Midbrain (tissue), 1 donor: ENCODE measurements around the gene LYSMD4.

Source experiments
- DNase-seq: peaks from one replicate; lab custom pipeline; 2025; lab: John Stamatoyannopoulos, UW

LYSMD4 gene

GRCh38 chr15:99731336-99732123 is 1.7 kb downstream of the LYSMD4 start:
- DNase-seq = no peak

DNA sequence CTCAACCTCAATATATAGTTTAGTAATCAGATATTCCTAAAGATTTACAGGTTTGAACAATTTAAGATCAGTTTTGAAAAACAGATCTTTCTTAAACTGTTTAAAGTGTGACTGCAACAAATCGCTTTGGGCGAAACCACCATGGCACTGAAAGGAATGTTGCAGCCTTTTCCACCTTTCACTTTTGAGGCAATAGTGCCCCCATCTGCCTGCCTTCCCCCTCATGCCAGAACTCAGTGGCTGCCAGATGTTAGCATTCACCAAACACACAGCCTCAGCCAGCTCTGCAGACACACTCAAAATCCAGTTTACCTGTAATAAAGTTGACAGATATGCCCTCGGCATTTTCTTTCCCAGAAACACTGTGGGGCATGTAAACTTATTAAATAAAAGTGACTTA is 3.3 kb downstream of the LYSMD4 start:
- peak; percentile 59 for DNase-seq

DNA sequence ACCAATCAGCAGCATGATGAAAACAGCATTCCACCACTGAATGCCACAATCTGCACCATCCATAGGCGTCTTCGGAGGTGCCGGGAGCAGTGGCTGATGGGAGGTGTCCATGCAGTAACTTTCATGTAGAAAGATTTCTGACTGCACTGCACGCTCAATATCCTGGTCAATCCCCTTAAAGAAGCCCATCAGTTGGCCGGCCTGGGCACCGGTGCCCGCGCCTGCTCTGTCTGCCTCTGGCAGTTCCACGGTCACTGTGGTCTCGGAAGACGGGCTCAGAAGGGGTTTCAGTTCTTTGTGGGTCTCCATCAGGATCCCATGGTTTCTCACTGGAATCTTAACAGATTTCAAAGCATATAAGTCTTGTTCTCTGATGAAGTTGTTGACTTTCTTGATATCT is 3.9 kb downstream of the LYSMD4 start:
- DNase-seq = no peak

DNA sequence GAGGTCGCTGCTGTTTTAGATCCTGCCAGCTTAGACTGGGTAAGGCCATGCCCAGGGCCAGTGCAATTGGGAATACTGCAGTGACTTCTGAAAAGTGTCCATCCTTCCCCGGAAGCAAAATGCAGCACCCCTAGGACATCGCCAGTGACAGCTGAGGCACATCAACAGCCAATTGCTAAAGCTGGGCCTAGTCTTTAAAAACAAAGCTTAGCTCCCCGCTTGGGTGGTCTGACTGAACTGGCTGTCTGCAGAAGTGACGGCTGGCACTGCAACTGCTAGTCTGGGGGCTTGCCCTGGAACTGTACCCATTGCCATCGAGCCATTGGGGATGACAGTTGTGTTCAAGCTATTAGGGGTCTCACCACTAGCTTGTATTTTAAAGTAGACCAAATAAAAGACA is 4.3 kb downstream of the LYSMD4 start:
- DNase-seq = no peak

GRCh38 chr15:99727733-99728132 is 5.5 kb downstream of the LYSMD4 start:
- no peak for DNase-seq

DNA sequence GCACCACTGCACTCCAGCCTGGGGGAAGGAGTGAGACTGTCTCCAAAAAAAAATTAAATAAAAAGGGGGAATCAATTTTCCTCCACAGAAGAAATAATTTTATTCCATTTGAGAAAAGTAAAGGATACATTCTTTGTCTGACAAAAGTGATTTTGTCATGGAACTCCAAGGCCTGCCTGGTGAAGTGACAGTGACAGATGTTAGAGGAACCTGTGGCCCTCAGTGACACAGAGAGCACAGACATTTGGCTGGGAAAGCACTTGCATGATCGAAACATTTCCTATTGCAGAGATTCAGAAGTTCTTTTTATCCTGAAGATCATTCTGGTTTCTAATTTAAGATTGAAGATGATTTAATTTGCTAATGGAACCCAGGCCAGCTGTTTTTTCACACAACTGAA is 5.9 kb downstream of the LYSMD4 start:
- DNase-seq = no peak

DNA sequence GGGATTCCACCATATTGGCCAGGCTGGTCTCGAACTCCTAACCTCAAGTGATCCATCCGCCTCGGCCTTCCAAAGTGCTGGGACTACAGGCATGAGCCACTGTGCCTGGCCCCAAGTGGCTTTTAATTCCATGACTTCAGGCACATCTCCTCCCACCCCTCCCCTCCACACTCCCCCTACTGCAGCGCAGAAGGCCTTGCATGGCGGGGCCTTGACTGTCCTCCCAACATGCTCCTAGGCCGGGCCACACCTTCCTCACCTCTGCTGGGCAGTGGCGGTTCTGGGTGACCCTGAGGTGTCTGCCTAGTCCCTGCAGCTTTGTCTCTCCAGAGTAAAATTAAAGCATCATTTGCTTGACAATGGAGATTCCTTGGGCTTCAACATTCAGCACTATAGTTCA is 6.9 kb downstream of the LYSMD4 start:
- no peak for DNase-seq

DNA sequence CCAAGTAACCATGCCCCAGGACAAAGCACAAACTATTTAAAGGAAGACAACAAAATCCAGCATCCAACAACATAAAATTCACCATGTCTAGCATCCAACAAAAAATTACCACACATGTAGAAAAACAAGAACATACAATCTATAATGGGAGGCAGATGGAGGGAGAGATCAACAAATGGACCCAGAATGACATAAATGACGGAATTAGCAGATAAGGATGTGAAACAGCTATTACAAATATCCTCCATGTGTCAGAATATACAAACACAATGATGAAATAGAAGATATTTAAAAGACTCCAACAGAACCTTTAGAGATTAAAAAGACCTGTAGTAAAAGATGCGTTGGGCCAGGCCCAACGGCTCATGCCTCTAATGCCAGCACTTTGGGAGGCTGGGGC is 10.8 kb downstream of the LYSMD4 start:
- no peak for DNase-seq

DNA sequence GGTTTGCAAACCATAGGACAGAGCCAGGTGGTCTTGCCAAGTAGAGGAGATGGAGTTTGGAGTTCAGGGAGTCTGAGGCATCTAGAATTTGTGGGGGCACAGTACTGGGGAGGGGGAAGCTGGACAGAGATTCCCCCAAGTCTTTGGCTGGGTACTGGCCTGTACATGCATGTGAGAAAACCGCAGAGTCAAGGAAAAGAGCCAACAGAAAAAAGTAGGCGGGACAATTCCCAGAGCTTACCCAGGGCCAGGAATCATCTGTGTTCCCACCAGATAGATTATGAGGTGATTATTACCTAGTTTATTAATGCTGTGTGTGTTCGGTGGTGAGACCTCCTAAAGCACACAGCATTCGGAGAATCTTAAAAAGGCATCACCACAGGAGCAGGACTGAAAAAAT is 11.3 kb downstream of the LYSMD4 start:
- no peak for DNase-seq

DNA sequence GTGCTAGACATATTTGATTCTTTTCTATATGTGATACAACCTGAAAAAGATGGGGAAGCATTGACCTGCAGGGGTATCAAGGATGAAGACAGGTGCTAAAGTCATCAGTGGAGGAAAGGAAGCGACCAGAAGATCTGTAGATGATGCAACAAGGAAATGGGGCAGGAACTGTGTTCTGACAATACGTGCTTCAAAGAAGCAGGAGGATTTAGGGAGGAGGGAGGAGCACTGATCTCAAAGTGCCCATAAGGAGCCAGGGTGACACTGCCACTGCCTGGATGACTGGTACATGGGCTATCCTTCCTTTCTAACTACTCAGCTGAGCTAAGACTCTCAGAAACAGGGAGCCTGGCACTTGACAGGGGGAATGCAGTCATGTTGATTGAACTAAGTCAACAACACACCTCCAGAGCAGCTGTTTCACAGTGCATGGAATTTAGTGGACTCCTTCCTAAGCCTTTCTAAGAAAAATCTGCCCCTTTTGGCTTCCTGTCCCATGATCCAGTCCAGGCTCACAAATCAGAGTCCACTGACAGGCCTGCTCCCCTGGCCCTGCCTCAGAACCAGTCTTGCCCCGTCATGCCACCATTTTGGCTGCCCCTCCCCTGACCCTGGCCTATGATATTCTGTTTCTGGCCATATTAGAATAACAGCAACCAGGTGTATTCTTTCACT is 12.0 kb downstream of the LYSMD4 start:
- no peak for DNase-seq

DNA sequence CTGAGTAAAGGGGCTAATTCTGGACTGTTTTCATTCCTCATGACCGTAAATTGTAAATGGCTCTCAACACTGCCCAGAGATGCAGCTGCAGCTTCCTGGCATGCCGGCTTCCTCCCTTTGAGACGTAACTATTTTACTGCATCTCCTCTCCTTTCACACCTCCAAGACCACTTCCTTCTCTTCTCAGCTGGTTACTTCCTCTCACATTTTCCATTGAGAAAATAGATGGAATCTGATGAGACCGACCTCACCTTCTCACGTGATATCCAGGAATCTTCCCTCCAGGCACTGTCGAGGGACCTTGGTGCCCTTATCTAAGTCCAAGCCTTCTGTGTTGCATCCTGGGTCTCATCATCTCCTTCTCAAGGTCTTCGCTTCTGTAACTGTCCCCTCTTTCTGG is 12.7 kb downstream of the LYSMD4 start:
- DNase-seq = no peak

DNA sequence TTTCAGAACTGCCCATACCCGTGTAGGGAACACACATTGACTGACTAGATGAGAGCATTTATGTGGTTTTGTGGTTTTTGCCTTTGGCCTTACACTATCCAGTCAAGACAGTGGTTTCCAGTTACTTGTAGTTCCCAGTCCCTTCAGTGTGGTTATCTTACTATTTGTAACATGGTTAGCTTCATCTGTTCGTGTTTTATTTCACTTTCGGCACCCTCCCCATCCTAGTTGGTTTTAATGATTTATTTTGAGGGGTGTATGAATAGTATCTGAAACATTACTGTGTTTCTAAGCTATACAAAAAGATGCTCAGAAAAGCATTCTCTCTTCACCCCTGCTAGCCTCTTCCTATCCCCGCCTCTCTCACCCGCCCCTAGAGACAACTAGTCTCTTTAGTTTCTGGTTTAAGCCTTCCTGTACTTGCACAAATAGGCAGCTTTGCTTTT is 14.1 kb downstream of the LYSMD4 start:
- DNase-seq = no peak

- no peak for DNase-seq
Measured at GRCh38 chr15:99718421-99718820, 14.8 kb downstream of the LYSMD4 start.

DNA sequence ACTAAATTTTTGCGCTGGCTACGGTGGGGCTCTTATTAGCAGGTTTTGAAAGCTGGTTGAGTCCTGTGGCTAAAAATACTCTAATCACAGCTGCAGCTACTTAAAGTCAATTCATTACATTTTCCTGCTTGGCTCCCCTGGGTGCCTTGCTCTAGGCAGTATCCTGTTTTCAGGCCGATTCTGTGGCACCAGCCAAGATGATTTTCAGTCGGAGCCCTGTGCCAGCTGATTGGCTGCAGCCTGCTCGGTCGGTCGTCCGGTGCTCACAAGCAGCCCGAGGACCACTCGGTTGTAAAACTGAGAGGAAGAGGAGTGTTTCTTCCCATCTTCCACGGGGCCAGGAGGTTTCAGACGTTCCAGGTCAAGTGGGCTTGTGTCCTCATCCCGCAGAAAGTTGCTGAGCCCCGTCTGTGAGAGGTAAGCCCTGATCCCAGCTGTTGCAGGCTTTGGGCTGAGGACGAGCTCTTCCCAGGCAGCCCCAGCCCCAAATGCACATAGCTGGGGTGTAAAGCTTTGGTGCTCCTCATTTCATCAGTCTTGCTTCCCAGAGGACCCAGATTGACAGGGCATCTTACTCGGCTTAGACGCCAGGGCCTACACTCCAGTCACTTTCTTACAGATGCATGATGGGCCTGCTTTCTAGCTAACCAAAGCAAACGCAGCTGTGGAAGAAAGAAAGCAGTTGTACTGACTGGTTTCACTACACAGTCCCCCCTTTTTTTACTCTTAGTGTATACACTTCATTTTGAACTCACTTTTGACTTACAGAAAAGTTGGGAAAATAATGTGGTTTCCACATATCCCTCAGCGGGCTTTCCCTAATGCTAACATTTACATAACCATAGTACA is 15.9 kb downstream of the LYSMD4 start:
- DNase-seq = no peak

GRCh38 chr15:99716540-99717095 is 16.6 kb downstream of the LYSMD4 start:
- DNase-seq = no peak

DNA sequence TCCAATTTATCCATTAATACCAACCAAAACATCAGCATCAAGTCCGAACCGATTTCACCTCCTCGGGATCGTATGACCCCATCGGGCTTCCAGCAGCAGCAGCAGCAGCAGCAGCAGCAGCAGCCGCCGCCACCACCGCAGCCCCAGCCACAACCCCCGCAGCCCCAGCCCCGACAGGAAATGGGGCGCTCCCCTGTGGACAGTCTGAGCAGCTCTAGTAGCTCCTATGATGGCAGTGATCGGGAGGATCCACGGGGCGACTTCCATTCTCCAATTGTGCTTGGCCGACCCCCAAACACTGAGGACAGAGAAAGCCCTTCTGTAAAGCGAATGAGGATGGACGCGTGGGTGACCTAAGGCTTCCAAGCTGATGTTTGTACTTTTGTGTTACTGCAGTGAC is 20.8 kb downstream of the LYSMD4 start:
- DNase-seq = no peak

- DNase-seq = no peak
Measured at GRCh38 chr15:99711625-99712024, 21.6 kb downstream of the LYSMD4 start.

DNA sequence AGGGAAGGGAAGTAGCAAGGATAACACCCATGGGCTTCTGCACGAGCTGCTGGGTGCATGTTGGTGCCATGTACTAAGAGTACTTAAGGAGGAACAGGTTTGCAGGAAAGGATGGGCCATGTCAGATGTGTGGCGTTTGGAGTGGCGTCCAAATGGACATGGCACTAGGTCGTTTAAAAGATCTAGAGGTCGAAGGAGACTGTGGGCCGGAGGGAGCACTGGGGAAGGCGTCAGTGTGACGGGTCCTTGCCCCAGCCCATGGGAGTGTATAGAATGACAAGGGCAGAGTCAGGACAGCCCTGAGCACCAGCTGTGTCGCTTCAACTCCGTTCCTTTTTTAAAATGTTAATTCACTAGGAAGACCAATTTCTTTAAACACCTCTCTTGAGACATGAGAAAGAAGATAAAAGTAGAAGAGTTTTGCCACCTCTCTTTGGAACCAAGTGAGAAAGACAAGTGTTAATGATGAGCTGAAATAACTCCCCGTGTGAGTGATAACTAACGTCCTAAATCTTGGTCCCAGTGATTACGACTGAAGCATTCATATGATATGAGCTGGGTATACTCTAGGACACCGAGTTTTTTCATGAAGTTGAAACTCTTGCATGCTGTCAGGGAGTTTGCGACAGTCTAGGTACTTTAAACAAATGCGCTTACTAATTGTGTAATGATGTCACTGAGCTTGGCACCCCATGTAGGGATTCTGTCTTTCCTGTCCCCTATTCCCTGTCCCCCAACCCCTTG is 23.8 kb downstream of the LYSMD4 start:
- no peak for DNase-seq

DNA sequence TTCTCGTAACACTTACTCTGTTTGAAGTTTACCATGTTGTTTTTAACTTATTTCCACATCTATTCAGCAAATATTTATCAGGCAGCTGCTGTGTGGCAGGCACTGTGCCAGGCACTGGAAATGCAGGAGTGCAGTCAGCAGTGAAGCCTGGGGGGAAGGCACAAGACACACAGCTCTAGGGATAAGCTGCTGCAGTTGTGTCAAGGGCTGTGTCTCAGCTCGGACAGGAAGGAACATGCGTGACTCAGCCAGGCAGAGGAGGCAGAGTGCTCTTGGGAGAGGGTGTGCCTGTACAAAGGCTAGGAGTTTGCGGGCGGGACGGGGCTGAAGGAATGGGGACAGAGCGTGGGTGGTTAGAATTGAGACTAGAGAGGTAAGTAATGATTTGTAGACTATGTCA is 24.7 kb downstream of the LYSMD4 start:
- no peak for DNase-seq

DNA sequence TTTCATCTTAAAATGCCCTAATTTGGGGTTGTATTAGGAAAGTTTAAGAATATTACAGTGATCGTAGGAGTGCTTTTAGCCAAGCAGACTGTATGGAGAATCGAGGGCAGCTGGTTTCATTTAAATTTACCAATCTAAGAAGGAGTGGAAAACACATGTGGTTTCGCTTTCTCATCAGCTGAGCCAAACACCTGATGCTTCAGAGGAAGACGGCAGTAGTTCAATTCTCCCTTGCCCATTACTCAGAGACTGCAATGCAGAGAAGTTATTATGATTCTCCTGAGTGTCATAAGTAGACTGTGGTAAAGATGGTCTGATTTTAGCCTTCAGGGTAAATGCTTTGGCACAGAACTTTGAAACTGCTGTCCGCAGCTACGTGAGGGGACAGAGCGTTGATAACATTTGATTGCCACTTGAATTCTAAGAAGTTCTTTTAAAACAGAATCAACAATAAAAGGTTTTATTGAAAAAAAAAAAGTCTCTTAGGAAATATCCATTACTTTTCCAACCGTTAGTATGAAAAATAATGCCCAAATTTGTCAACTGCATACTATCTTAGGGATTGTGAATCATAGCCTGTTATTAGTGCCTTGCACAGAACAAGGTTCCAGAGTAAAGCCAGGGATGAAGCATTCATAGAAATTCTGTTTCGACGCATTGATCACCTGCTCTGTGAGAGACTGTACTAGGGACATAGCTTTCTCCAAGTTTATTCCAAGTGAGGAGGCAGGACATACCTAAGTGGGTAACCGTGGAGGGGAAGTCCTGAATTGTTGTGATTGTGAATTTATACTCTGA is 25.6 kb downstream of the LYSMD4 start:
- no peak for DNase-seq
